Activated CD8-positive, alpha-beta T cell treated with anti-CD3 and anti-CD28 coated beads for 36 hours (primary cell): ENCODE measurements around the gene SLC48A1. TPM values are rescaled to one million over a fixed set of nuclear protein-coding genes. Genes with fewer than 3 reads are reported as not detected.

Experiments
- ATAC-seq: fragments of 200-7000 bp; cut with Tn5 transposase; one replicate; pipeline ENCODE4 v1.10.0; 2021; ENCODE audit warnings: mild to moderate bottlenecking, moderate library complexity
- CTCF ChIA-PET: fragments of 350-600 bp; sonication (Branson Sonifier 250); formaldehyde crosslinking; loops from one replicate; lab custom pipeline; 2021; ENCODE audit warnings: antibody characterized with exemption; lab: Charles Lee
- POLR2A ChIA-PET: fragments of 350-600 bp; sonication (Branson Sonifier 250); formaldehyde crosslinking; loops from one replicate; lab custom pipeline; 2021; ENCODE audit warnings: antibody characterized with exemption; lab: Charles Lee
- DNase-seq: peaks from one replicate; pipeline ENCODE4 v3.0.0-alpha.2; 2020
- H3K27ac Mint-ChIP-seq: one replicate; pipeline ENCODE4 v1.8.0; 2021; ENCODE audit warnings: mild to moderate bottlenecking, mixed read lengths
- H3K27me3 Mint-ChIP-seq: one replicate; pipeline ENCODE4 v1.8.0; 2021; ENCODE audit warnings: mixed read lengths
- H3K36me3 Mint-ChIP-seq: one replicate; pipeline ENCODE4 v1.8.0; 2021; ENCODE audit warnings: low read depth, mixed read lengths
- H3K4me1 Mint-ChIP-seq: one replicate; pipeline ENCODE4 v1.8.0; 2021; ENCODE audit warnings: low read depth, mixed read lengths
- H3K4me3 Mint-ChIP-seq: one replicate; pipeline ENCODE4 v1.8.0; 2021; ENCODE audit warnings: mild to moderate bottlenecking, moderate library complexity, mixed read lengths
- H3K9me3 Mint-ChIP-seq: one replicate; pipeline ENCODE4 v1.8.0; 2021; ENCODE audit warnings: mixed read lengths
- CTCF ChIP-seq: fragments of 200-600 bp; IDR thresholded peaks from one replicate; pipeline ENCODE4 v1.8.0; 2022; ENCODE audit warnings: antibody characterized with exemption, mild to moderate bottlenecking
- intact Hi-C: fragments of 100-400 bp; cut with micrococcal nuclease; formaldehyde crosslinking; loops from one replicate; pipeline ENCODE4 v1.10.0; 2022
- total RNA-seq, 2 experiments: library from RNA; stranded (reverse); gene quantifications; one replicate each; pipeline ENCODE4 v1.2.3, GENCODE V29; 2021

SLC48A1 gene
- total RNA-seq, 2 experiments from 2014 or later = 8.8 to 10.2 TPM

GRCh38 chr12:47782372-47782770 lies 9.3 kb downstream of the SLC48A1 start:
- no peaks in the 10 kb centered on the region for H3K9me3 Mint-ChIP-seq
- ATAC-seq (no peak), DNase-seq (no peak)
- intact Hi-C loops = no loop called here
- POLR2A ChIA-PET = interaction anchor here (0.9 to 4.9 kb wide), 11 partner anchors 8 to 57 kb away, joined by 3 to 35 read pairs (median 4); no protein-coding TSS in a partner anchor
- H3K27ac Mint-ChIP-seq = peak overlapping the region; percentile 67
- H3K4me1 Mint-ChIP-seq = peaks cover 31% of the 10 kb centered on the region
- H3K36me3 Mint-ChIP-seq = peaks cover 33% of the 10 kb centered on the region
- CTCF ChIA-PET = interaction anchor here (1.6 to 19.4 kb wide), 7 partner anchors 9 to 67 kb away, joined by 4 to 685 read pairs (median 33); partner anchors contain the start of gene SLC48A1
- no peak overlapping the region for H3K4me3 Mint-ChIP-seq
- TF ChIP-seq CTCF = no peak
- H3K27me3 Mint-ChIP-seq = no peaks in the 10 kb centered on the region

- no peaks in the 10 kb centered on the region for H3K27me3 Mint-ChIP-seq
- DNase-seq (no peak), ATAC-seq (no peak)
- intact Hi-C loops = no loop called here
- H3K27ac Mint-ChIP-seq = peak overlapping the region; percentile 65
- TF ChIP-seq CTCF = no peak
- CTCF ChIA-PET = interaction anchor here (1.6 to 19.4 kb wide), 7 partner anchors 10 to 68 kb away, joined by 4 to 685 read pairs (median 33); partner anchors contain the start of gene SLC48A1
- H3K4me3 Mint-ChIP-seq = no peak overlapping the region
- POLR2A ChIA-PET = interaction anchor here (1.1 to 4.9 kb wide), 4 partner anchors 7 to 38 kb away, joined by 3 to 35 read pairs (median 4); no protein-coding TSS in a partner anchor
- H3K4me1 Mint-ChIP-seq = peaks cover 39% of the 10 kb centered on the region
- peaks cover 41% of the 10 kb centered on the region for H3K36me3 Mint-ChIP-seq
- no peaks in the 10 kb centered on the region for H3K9me3 Mint-ChIP-seq
These were observed 10.2 kb downstream of the SLC48A1 start for GRCh38 chr12:47783024-47783755.

GRCh38 chr12:47783821-47784819 lies 11.1 kb downstream of the SLC48A1 start:
- Mint-ChIP-seq H3K4me3 (no peak overlapping the region), H3K9me3 (no peaks in the 10 kb centered on the region), H3K36me3 (peaks cover 50% of the 10 kb centered on the region), H3K4me1 (peaks cover 44% of the 10 kb centered on the region), H3K27ac (peak overlapping the region; percentile 80), H3K27me3 (no peaks in the 10 kb centered on the region)
- CTCF ChIA-PET = interaction anchor here (0.9 to 19.4 kb wide), 3 partner anchors 17 to 42 kb away, joined by 3 to 685 read pairs (median 11); no protein-coding TSS in a partner anchor
- DNase-seq = no peak
- POLR2A ChIA-PET = interaction anchor here (0.6 kb wide), 1 partner anchor 17 kb away, joined by 3 read pairs; no protein-coding TSS in a partner anchor
- intact Hi-C loops = no loop called here
- TF ChIP-seq CTCF = no peak
- ATAC-seq = no peak

GRCh38 chr12:47785036-47785886 lies 12.2 kb downstream of the SLC48A1 start:
- H3K36me3 Mint-ChIP-seq = peaks cover 55% of the 10 kb centered on the region
- no peak overlapping the region for H3K4me3 Mint-ChIP-seq
- POLR2A ChIA-PET = interaction anchor here (0.6 to 37.9 kb wide), 7 partner anchors 12 to 49 kb away, joined by 3 to 904 read pairs (median 3); no protein-coding TSS in a partner anchor
- H3K4me1 Mint-ChIP-seq = peaks cover 35% of the 10 kb centered on the region
- no peaks in the 10 kb centered on the region for H3K9me3 Mint-ChIP-seq
- CTCF ChIA-PET = interaction anchor here (0.7 to 10.9 kb wide), 8 partner anchors 12 to 70 kb away, joined by 3 to 103 read pairs (median 6); no protein-coding TSS in a partner anchor
- TF ChIP-seq CTCF = no peak
- intact Hi-C loops = no loop called here
- ATAC-seq (peak; percentile 3), DNase-seq (no peak)
- no peaks in the 10 kb centered on the region for H3K27me3 Mint-ChIP-seq
- peak overlapping the region; percentile 80 for H3K27ac Mint-ChIP-seq
